GM12878 (cell line): ENCODE data around the gene UNC5B. TPM values are rescaled to one million over a fixed set of nuclear protein-coding genes. Genes with fewer than 3 reads are reported as not detected.

Experiments used
- BRCA1 ChIP-seq: IDR thresholded peaks from 2 replicates; pipeline ENCODE4 v1.6.1; 2011; ENCODE audit warnings: low read depth, low read length, improper control_type of control experiment
- CBX5 ChIP-seq: sonication (generic); IDR thresholded peaks from 2 replicates; pipeline ENCODE4 v1.6.1; 2016; ENCODE audit warnings: low read depth, moderate library complexity, mild to moderate bottlenecking, inconsistent platforms
- CREB1 ChIP-seq: IDR thresholded peaks from 2 replicates; pipeline ENCODE4 v1.6.1; 2012; ENCODE audit warnings: low read depth, mild to moderate bottlenecking, inconsistent platforms
- ETV6 ChIP-seq, 2 experiments: fragments of 450-650 bp in 1 of 2; IDR thresholded peaks in 1 of 2; conservative IDR thresholded peaks in 1 of 2; 2 replicates each; pipeline ENCODE4 v1.6.1; 2014; ENCODE audit warnings: antibody characterized with exemption in 1 of 2, borderline replicate concordance in 1 of 2, low read depth in 1 of 2, mild to moderate bottlenecking in 1 of 2, moderate library complexity in 1 of 2
- PML ChIP-seq: IDR thresholded peaks from 2 replicates; pipeline ENCODE4 v1.6.1; 2012; ENCODE audit warnings: low read length, inconsistent platforms
- polyA plus RNA-seq, 11 experiments: library from polyadenylated mRNA; depleted of rRNA in 4 of 11; unstranded in 6 of 11; stranded (reverse) in 5 of 11; fragments of >200 nt; fragmentation: Nextera tagmentation in 4 of 11; fragmentation: Illumina TruSeq in 1 of 11; extraction: Ambion mirVana in 4 of 11; extraction: Trizol in 1 of 11; gene quantifications; 1 replicate in 1 of 11; 2 replicates in 10 of 11; pipeline versions ENCODE4 v1.2.1 to v1.2.3, GENCODE V29; 2011 to 2016; ENCODE audit warnings: inconsistent platforms in 2 of 11, missing spikeins in 2 of 11, low read depth in 1 of 11
- total RNA-seq, 4 experiments: library from RNA; depleted of rRNA in 3 of 4; stranded (reverse); fragments of >200 nt in 3 of 4; fragmentation: Illumina TruSeq in 1 of 4; extraction: Trizol in 1 of 4; gene quantifications; 2 replicates each; pipeline versions ENCODE4 v1.2.1 to v1.2.3, GENCODE V29; 2013 to 2021
- TF ChIP-seq, protein P1 (sequence below), 3 experiments: IDR thresholded peaks in 2 of 3; conservative IDR thresholded peaks in 1 of 3; 2 replicates each; pipeline ENCODE4 v1.5.1; 2011; ENCODE audit warnings: low read depth in 3 of 3, low read length in 3 of 3, mild to moderate bottlenecking in 3 of 3, control low read depth in 2 of 3, moderate library complexity in 2 of 3, inconsistent platforms in 1 of 3, mixed read lengths in 1 of 3; ENCODE audit not compliant: control insufficient read depth in 2 of 3, insufficient read depth in 1 of 3; ENCODE audit errors: extremely low read depth in 1 of 3
- TF ChIP-seq, protein P2 (sequence below): fragments of 450-650 bp; formaldehyde crosslinking; IDR thresholded peaks from 2 replicates; pipeline ENCODE4 v1.4.0; 2020; ENCODE audit warnings: mild to moderate bottlenecking, moderate library complexity
- TF ChIP-seq, protein P3 (sequence below): fragments of 450-650 bp; IDR thresholded peaks from 2 replicates; pipeline ENCODE4 v1.6.1; 2016; ENCODE audit warnings: mild to moderate bottlenecking

UNC5B gene
- total and polyA plus RNA-seq, 10 of the 15 experiments (the other 5 are each of a cell fraction or from before 2014, with no cell fraction given): 0.03 to 0.08 TPM; not detected in 8

DNA sequence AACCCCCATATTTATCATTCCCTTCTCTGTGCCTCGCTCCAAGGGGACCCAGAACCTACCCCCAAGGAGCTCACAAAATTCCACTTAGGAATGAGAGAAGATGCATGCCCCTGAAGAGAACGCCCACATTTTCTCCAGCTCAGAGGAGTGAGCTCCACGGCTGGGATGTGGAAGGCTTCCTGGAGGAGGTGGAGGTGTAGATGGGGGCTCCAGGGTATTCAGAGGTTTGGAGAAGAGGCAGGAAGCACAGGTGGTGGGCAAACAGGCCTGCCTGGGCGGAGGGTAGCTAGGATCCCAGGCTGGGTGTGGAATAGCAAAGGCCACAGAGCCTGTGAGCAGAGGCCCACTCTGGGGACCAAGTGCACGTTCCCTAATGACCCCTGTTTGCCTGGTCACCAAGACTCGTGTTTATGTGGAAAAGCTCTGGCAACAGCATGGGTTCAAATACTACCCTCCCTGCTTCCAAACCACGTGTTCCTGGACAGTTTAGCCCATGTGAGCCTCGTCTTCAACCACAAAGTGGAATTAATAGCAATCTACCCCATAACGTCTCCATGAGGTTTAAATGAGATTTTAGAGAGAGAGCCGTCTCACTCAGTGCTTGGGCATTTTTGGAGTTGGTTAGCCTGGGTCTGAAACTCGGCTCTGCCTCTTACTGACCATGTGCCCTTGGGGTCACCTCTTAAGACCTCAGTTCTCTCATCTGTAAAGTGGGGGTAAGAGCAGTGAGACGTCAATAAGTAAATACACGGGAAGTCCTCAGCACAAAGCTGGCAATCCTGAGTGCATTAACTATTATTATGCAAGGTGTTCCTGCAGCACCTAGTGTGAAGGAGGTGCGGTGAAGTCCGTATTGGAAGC lies 24.7 kb downstream of the UNC5B start (continued):
- TF ChIP-seq, protein P1, sequence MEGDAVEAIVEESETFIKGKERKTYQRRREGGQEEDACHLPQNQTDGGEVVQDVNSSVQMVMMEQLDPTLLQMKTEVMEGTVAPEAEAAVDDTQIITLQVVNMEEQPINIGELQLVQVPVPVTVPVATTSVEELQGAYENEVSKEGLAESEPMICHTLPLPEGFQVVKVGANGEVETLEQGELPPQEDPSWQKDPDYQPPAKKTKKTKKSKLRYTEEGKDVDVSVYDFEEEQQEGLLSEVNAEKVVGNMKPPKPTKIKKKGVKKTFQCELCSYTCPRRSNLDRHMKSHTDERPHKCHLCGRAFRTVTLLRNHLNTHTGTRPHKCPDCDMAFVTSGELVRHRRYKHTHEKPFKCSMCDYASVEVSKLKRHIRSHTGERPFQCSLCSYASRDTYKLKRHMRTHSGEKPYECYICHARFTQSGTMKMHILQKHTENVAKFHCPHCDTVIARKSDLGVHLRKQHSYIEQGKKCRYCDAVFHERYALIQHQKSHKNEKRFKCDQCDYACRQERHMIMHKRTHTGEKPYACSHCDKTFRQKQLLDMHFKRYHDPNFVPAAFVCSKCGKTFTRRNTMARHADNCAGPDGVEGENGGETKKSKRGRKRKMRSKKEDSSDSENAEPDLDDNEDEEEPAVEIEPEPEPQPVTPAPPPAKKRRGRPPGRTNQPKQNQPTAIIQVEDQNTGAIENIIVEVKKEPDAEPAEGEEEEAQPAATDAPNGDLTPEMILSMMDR (IDR thresholded peaks at IDR 0.05 in 2 of 3, conservative IDR thresholded peaks at IDR 0.05 in 1 of 3; ENCODE audit: control insufficient read depth in 2 of 3, extremely low read depth in 1 of 3, insufficient read depth in 1 of 3, low read depth in 3 of 3, low read length in 3 of 3): no peak
- TF ChIP-seq CBX5: no peak
- no peak for TF ChIP-seq CREB1
- TF ChIP-seq, protein P2, sequence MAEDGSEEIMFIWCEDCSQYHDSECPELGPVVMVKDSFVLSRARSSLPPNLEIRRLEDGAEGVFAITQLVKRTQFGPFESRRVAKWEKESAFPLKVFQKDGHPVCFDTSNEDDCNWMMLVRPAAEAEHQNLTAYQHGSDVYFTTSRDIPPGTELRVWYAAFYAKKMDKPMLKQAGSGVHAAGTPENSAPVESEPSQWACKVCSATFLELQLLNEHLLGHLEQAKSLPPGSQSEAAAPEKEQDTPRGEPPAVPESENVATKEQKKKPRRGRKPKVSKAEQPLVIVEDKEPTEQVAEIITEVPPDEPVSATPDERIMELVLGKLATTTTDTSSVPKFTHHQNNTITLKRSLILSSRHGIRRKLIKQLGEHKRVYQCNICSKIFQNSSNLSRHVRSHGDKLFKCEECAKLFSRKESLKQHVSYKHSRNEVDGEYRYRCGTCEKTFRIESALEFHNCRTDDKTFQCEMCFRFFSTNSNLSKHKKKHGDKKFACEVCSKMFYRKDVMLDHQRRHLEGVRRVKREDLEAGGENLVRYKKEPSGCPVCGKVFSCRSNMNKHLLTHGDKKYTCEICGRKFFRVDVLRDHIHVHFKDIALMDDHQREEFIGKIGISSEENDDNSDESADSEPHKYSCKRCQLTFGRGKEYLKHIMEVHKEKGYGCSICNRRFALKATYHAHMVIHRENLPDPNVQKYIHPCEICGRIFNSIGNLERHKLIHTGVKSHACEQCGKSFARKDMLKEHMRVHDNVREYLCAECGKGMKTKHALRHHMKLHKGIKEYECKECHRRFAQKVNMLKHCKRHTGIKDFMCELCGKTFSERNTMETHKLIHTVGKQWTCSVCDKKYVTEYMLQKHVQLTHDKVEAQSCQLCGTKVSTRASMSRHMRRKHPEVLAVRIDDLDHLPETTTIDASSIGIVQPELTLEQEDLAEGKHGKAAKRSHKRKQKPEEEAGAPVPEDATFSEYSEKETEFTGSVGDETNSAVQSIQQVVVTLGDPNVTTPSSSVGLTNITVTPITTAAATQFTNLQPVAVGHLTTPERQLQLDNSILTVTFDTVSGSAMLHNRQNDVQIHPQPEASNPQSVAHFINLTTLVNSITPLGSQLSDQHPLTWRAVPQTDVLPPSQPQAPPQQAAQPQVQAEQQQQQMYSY (CRISPR knock-in tag): no peak
- no peak for TF ChIP-seq BRCA1
- TF ChIP-seq PML: no peak
- no peak for TF ChIP-seq ETV6 (conservative IDR thresholded peaks at IDR 0.05 in 1 of 2, IDR thresholded peaks at IDR 0.05 in 1 of 2; ENCODE audit: borderline replicate concordance in 1 of 2, low read depth in 1 of 2)
- TF ChIP-seq, protein P3, sequence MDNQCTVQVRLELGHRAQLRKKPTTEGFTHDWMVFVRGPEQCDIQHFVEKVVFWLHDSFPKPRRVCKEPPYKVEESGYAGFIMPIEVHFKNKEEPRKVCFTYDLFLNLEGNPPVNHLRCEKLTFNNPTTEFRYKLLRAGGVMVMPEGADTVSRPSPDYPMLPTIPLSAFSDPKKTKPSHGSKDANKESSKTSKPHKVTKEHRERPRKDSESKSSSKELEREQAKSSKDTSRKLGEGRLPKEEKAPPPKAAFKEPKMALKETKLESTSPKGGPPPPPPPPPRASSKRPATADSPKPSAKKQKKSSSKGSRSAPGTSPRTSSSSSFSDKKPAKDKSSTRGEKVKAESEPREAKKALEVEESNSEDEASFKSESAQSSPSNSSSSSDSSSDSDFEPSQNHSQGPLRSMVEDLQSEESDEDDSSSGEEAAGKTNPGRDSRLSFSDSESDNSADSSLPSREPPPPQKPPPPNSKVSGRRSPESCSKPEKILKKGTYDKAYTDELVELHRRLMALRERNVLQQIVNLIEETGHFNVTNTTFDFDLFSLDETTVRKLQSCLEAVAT: no peak
- TF ChIP-seq, all 136 proteins: peak for 0
